NCI-H1694 treated with DMSO at 0.1 percent for 48 hours (cell line): ENCODE measurements around the gene AADACL4.
"Not testable (repeated sequence)": the region's sequence is repeated elsewhere in the genome, so short reads cannot be mapped to it uniquely, and the experiment has no call there.

Experiments
- DNase-seq: peaks from one replicate; lab custom pipeline; 2025; lab: John Stamatoyannopoulos, UW

The AADACL4 gene

GRCh38 chr1:12629985-12630760 is 13.7 kb upstream of the AADACL4 start:
- DNase-seq, result no peak

- DNase-seq, result no peak
Measured at GRCh38 chr1:12630946-12631530, 12.8 kb upstream of the AADACL4 start.

- no peak for DNase-seq
Measured at GRCh38 chr1:12631571-12631970, 12.3 kb upstream of the AADACL4 start.

- no peak for DNase-seq
Measured at GRCh38 chr1:12634156-12634555, 9.7 kb upstream of the AADACL4 start.

- DNase-seq, result no peak
Measured at GRCh38 chr1:12634696-12635202, 9.1 kb upstream of the AADACL4 start.

- no peak for DNase-seq
Measured at GRCh38 chr1:12636098-12636950, 7.6 kb upstream of the AADACL4 start.

GRCh38 chr1:12637693-12638092 is 6.2 kb upstream of the AADACL4 start:
- DNase-seq, result no peak

- DNase-seq, result no peak
Measured at GRCh38 chr1:12640237-12640957, 3.5 kb upstream of the AADACL4 start.

GRCh38 chr1:12640958-12641272 is 3.0 kb upstream of the AADACL4 start:
- no peak for DNase-seq

GRCh38 chr1:12643079-12643478 is 806 bp upstream of the AADACL4 start:
- DNase-seq, result no peak

- no peak for DNase-seq
Measured at GRCh38 chr1:12644237-12644636, 352 bp downstream of the AADACL4 start.

- DNase-seq, result no peak
Measured at GRCh38 chr1:12644829-12645228, 944 bp downstream of the AADACL4 start.

GRCh38 chr1:12645401-12645800 is 1.5 kb downstream of the AADACL4 start:
- DNase-seq, result not testable (repeated sequence)

- DNase-seq, result no peak
Measured at GRCh38 chr1:12648741-12649140, 4.9 kb downstream of the AADACL4 start.

GRCh38 chr1:12649971-12650421 is 6.1 kb downstream of the AADACL4 start:
- DNase-seq, result no peak

GRCh38 chr1:12654004-12654567 is 10.2 kb downstream of the AADACL4 start:
- DNase-seq, result no peak

- DNase-seq, result no peak
Measured at GRCh38 chr1:12654657-12655056, 10.8 kb downstream of the AADACL4 start.

GRCh38 chr1:12656575-12656974 is 12.7 kb downstream of the AADACL4 start:
- DNase-seq, result no peak

- no peak for DNase-seq
Measured at GRCh38 chr1:12657060-12657884, 13.4 kb downstream of the AADACL4 start.

GRCh38 chr1:12657885-12658512 is 14.1 kb downstream of the AADACL4 start:
- DNase-seq, result not testable (repeated sequence)
